ENCODE measurements around the gene AP2A1.

GRCh38 chr19:49772850-49773432, 6.1 kb downstream of the AP2A1 start:
- TF ChIP-seq CTCF (IDR thresholded peaks at IDR 0.05) (no peak), POLR2A (IDR thresholded peaks at IDR 0.05) (no peak)
